Panc1 (cell line): ENCODE measurements around the gene MICALL1. TPM values are rescaled to one million over a fixed set of nuclear protein-coding genes. Genes with fewer than 3 reads are reported as not detected.
A peak's percentile ranks its signal among the peaks of the same experiment; 100 is the strongest.

ENCODE experiments used
- ATAC-seq: fragments of 200-7000 bp; cut with Tn5 transposase; 2 replicates; pipeline ENCODE4 v1.9.1; 2020; ENCODE audit warnings: mild to moderate bottlenecking, moderate library complexity
- BruUV-seq: library from RNA; stranded (reverse); fragments of 400-500 nt; replicated peaks from 2 replicates; lab custom pipeline; 2021; lab: Mats Ljungman, UMichigan
- CTCF ChIA-PET: fragments of 300-600 bp; sonication (Branson Sonifier 250); formaldehyde crosslinking; loops from one replicate; lab custom pipeline; 2022; ENCODE audit warnings: antibody characterized with exemption; lab: Charles Lee
- POLR2A ChIA-PET: fragments of 300-600 bp; sonication (Branson Sonifier 250); formaldehyde crosslinking; loops from one replicate; lab custom pipeline; 2022; ENCODE audit warnings: antibody characterized with exemption; lab: Charles Lee
- DNase-seq: peaks from one replicate; pipeline ENCODE4 v3.0.0-alpha.2; 2010; ENCODE audit warnings: low read depth, low spot score
- H3K27ac ChIP-seq: 2 replicates; pipeline ENCODE4 v1.5.1; 2011; ENCODE audit warnings: mild to moderate bottlenecking, low read length, inconsistent platforms
- H3K27me3 ChIP-seq: fragments of 200-500 bp; sonication (Bioruptor generic); 2 replicates; pipeline ENCODE4 v1.6.0; 2014; ENCODE audit warnings: low read length, inconsistent platforms; ENCODE audit not compliant: control insufficient read depth, insufficient read depth
- H3K36me3 ChIP-seq: fragments of 200-500 bp; sonication (Bioruptor generic); 2 replicates; pipeline ENCODE4 v1.5.1; 2014; ENCODE audit warnings: inconsistent platforms, mild to moderate bottlenecking, low read length, moderate library complexity; ENCODE audit not compliant: control insufficient read depth, insufficient read depth
- H3K4me1 ChIP-seq: 2 replicates; pipeline ENCODE4 v1.5.1; 2011; ENCODE audit warnings: inconsistent platforms, mild to moderate bottlenecking, low read length, moderate library complexity; ENCODE audit not compliant: control insufficient read depth, insufficient read depth
- H3K4me3 ChIP-seq, 2 experiments: 2 replicates each; pipeline ENCODE4 v1.5.1; 2011 to 2012; ENCODE audit warnings: low read depth in 2 of 2, low read length in 2 of 2, mild to moderate bottlenecking in 2 of 2, inconsistent platforms in 1 of 2, moderate library complexity in 1 of 2
- H3K9me3 ChIP-seq: fragments of 200-500 bp; sonication (Bioruptor generic); 2 replicates; pipeline ENCODE4 v1.5.1; 2014; ENCODE audit warnings: low read depth, mild to moderate bottlenecking, inconsistent platforms, low read length, moderate library complexity; ENCODE audit not compliant: control insufficient read depth, insufficient read depth
- POLR2AphosphoS5 ChIP-seq: IDR thresholded peaks from 2 replicates; pipeline ENCODE4 v1.6.1; 2012; ENCODE audit warnings: mild to moderate bottlenecking, low read depth, low read length, moderate library complexity
- SIN3A ChIP-seq: IDR thresholded peaks from 2 replicates; pipeline ENCODE4 v1.6.1; 2012; ENCODE audit warnings: low read depth, mild to moderate bottlenecking, low read length, moderate library complexity, borderline replicate concordance; ENCODE audit not compliant: insufficient read depth
- TCF7L2 ChIP-seq: IDR thresholded peaks from 2 replicates; pipeline ENCODE4 v1.6.1; 2011; ENCODE audit warnings: mild to moderate bottlenecking, low read depth, low read length, inconsistent platforms
- in situ Hi-C: cut with HindIII; loops from 2 replicates; pipeline ENCODE4 v1.10.0; 2016; ENCODE audit warnings: low sequenced_read_pairs, low pct_unique_long_range_greater_than_20kb
- intact Hi-C: fragments of 100-400 bp; cut with micrococcal nuclease; formaldehyde crosslinking; loops from one replicate; pipeline ENCODE4 v1.10.0; 2022; ENCODE audit not compliant: unreplicated experiment
- total RNA-seq: library from RNA; stranded (reverse); gene quantifications from one replicate; pipeline ENCODE4 v1.2.1, GENCODE V29; 2021; ENCODE audit not compliant: unreplicated experiment
- TF ChIP-seq, protein P1 (sequence below): fragments of 450-650 bp; IDR thresholded peaks from 2 replicates; pipeline ENCODE4 v1.5.1; 2017; ENCODE audit warnings: mild to moderate bottlenecking
- TF ChIP-seq, protein P2 (sequence below), 2 experiments: IDR thresholded peaks; 2 replicates each; pipeline ENCODE4 v1.6.1; 2011 to 2012; ENCODE audit warnings: low read depth in 2 of 2, control low read depth in 1 of 2, low read length in 1 of 2, mild to moderate bottlenecking in 1 of 2, moderate library complexity in 1 of 2; ENCODE audit not compliant: insufficient read depth in 1 of 2

Gene MICALL1
- total RNA-seq, 1 experiment from 2014 or later = 34.5 TPM

DNA sequence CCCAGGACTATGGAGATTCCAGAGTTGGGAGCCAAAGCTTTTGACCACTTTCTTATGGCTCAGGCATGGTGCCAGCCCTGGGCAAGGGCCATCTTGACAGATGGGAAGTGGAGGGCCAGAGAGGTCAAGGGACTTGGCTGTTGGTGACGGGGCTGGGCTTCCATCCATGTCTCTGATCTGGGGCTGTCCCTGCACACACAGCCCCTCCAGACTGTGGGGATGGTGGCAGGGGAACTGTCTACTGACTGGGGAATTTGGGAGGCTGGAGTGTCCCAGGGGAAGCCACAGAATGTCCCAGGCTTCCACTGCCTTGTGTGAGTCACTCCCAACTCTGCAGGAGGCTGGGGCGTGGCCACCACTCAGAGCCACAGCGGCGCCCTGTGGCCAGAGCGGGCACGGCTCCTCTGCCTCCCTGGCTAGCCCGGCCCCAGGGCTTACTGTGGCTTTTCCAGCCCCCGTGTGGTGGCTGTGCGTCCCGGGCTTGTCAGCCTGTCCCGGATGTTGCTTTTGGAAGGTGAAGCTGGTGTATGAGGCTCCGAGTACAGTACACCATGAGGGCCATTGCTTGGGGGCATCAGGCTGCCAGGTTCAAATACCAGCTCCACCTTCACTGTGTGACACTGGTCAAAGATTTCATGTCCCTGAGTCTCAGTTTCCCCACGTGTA is 27.7 kb downstream of the MICALL1 start:
- DNase-seq (peak; percentile 67), ATAC-seq (peak; percentile 97)
- in situ Hi-C loops (no loop called here), intact Hi-C loops (no loop called here)
- Histone ChIP-seq H3K4me3 (no peak overlapping the region), H3K4me1 (peaks cover 11% of the 10 kb centered on the region), H3K9me3 (no peaks in the 10 kb centered on the region), H3K27me3 (no peaks in the 10 kb centered on the region), H3K36me3 (no peaks in the 10 kb centered on the region), H3K27ac (no peak overlapping the region)
- no TSS peak for BruUV-seq
- POLR2A ChIA-PET = interaction anchor here (0.6 kb wide), 1 partner anchor 100 kb away, joined by 3 read pairs; no protein-coding TSS in a partner anchor
- CTCF ChIA-PET = interaction anchor here (0.5 kb wide), 1 partner anchor 27 kb away, joined by 3 read pairs; no protein-coding TSS in a partner anchor
- TF ChIP-seq, protein P1, sequence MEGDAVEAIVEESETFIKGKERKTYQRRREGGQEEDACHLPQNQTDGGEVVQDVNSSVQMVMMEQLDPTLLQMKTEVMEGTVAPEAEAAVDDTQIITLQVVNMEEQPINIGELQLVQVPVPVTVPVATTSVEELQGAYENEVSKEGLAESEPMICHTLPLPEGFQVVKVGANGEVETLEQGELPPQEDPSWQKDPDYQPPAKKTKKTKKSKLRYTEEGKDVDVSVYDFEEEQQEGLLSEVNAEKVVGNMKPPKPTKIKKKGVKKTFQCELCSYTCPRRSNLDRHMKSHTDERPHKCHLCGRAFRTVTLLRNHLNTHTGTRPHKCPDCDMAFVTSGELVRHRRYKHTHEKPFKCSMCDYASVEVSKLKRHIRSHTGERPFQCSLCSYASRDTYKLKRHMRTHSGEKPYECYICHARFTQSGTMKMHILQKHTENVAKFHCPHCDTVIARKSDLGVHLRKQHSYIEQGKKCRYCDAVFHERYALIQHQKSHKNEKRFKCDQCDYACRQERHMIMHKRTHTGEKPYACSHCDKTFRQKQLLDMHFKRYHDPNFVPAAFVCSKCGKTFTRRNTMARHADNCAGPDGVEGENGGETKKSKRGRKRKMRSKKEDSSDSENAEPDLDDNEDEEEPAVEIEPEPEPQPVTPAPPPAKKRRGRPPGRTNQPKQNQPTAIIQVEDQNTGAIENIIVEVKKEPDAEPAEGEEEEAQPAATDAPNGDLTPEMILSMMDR = peak; percentile 91
- TF ChIP-seq, protein P2, sequence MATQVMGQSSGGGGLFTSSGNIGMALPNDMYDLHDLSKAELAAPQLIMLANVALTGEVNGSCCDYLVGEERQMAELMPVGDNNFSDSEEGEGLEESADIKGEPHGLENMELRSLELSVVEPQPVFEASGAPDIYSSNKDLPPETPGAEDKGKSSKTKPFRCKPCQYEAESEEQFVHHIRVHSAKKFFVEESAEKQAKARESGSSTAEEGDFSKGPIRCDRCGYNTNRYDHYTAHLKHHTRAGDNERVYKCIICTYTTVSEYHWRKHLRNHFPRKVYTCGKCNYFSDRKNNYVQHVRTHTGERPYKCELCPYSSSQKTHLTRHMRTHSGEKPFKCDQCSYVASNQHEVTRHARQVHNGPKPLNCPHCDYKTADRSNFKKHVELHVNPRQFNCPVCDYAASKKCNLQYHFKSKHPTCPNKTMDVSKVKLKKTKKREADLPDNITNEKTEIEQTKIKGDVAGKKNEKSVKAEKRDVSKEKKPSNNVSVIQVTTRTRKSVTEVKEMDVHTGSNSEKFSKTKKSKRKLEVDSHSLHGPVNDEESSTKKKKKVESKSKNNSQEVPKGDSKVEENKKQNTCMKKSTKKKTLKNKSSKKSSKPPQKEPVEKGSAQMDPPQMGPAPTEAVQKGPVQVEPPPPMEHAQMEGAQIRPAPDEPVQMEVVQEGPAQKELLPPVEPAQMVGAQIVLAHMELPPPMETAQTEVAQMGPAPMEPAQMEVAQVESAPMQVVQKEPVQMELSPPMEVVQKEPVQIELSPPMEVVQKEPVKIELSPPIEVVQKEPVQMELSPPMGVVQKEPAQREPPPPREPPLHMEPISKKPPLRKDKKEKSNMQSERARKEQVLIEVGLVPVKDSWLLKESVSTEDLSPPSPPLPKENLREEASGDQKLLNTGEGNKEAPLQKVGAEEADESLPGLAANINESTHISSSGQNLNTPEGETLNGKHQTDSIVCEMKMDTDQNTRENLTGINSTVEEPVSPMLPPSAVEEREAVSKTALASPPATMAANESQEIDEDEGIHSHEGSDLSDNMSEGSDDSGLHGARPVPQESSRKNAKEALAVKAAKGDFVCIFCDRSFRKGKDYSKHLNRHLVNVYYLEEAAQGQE (IDR thresholded peaks at IDR 0.05; ENCODE audit: insufficient read depth in 1 of 2, low read depth in 2 of 2, low read length in 1 of 2) = no peak
- no peak for TF ChIP-seq SIN3A
- TF ChIP-seq POLR2AphosphoS5 = no peak
- TF ChIP-seq TCF7L2 = no peak

DNA sequence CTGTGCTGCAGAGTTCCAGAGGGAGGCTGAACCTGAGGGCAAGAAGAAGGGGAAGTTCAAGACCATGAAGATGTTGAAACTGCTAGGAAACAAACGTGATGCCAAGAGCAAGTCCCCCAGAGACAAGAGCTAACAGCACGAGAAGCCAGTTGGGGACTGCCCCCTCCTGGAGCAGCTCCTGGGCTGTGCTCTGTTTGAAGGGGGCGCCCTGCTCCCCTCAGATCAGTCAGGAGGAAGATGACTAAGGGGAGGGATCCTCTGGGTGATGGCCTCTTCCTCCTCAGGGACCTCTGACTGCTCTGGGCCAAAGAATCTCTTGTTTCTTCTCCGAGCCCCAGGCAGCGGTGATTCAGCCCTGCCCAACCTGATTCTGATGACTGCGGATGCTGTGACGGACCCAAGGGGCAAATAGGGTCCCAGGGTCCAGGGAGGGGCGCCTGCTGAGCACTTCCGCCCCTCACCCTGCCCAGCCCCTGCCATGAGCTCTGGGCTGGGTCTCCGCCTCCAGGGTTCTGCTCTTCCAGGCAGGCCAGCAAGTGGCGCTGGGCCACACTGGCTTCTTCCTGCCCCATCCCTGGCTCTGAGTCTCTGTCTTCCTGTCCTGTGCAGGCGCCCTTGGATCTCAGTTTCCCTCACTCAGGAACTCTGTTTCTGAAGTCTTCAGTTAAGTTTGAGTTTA is 34.7 kb downstream of the MICALL1 start:
- no peak for TF ChIP-seq TCF7L2
- no peak for TF ChIP-seq SIN3A
- Histone ChIP-seq H3K4me1 (no peaks in the 10 kb centered on the region), H3K27me3 (no peaks in the 10 kb centered on the region), H3K27ac (no peak overlapping the region), H3K4me3 (no peak overlapping the region), H3K9me3 (no peaks in the 10 kb centered on the region), H3K36me3 (no peaks in the 10 kb centered on the region)
- no TSS peak for BruUV-seq
- ATAC-seq (no peak), DNase-seq (no peak)
- in situ Hi-C loops (no loop called here), intact Hi-C loops (no loop called here)
- ChIA-PET POLR2A (no interaction called here), CTCF (no interaction called here)
